GM12801 (cell line): ENCODE data around the gene LMX1B.

Experiments used
- TF ChIP-seq, protein P1 (sequence below): IDR thresholded peaks from one replicate; pipeline ENCODE4 v1.5.1; 2011; ENCODE audit warnings: control low read depth; ENCODE audit not compliant: insufficient read length; ENCODE audit errors: extremely low read depth

LMX1B gene

DNA sequence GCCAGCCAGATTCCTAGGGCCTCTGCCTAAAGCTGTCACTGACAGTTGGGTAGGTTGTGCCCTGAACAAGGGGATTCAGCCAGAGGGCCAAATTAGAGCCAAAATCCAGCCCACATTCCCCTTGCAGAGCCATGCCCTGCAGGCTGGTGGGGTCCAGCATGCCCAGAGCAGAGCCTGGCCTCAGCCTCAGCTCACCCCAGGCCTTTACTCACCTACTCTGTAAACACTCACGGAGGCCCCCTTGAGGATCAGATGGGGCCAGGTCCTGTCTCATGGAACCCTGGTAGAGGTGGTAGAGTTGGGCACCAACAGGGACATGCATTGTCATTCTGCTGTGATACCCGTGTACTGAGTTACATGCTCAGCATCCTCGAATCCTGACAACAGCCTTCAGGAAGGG lies 74.9 kb downstream of the LMX1B start:
- TF ChIP-seq, protein P1, sequence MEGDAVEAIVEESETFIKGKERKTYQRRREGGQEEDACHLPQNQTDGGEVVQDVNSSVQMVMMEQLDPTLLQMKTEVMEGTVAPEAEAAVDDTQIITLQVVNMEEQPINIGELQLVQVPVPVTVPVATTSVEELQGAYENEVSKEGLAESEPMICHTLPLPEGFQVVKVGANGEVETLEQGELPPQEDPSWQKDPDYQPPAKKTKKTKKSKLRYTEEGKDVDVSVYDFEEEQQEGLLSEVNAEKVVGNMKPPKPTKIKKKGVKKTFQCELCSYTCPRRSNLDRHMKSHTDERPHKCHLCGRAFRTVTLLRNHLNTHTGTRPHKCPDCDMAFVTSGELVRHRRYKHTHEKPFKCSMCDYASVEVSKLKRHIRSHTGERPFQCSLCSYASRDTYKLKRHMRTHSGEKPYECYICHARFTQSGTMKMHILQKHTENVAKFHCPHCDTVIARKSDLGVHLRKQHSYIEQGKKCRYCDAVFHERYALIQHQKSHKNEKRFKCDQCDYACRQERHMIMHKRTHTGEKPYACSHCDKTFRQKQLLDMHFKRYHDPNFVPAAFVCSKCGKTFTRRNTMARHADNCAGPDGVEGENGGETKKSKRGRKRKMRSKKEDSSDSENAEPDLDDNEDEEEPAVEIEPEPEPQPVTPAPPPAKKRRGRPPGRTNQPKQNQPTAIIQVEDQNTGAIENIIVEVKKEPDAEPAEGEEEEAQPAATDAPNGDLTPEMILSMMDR, result no peak

DNA sequence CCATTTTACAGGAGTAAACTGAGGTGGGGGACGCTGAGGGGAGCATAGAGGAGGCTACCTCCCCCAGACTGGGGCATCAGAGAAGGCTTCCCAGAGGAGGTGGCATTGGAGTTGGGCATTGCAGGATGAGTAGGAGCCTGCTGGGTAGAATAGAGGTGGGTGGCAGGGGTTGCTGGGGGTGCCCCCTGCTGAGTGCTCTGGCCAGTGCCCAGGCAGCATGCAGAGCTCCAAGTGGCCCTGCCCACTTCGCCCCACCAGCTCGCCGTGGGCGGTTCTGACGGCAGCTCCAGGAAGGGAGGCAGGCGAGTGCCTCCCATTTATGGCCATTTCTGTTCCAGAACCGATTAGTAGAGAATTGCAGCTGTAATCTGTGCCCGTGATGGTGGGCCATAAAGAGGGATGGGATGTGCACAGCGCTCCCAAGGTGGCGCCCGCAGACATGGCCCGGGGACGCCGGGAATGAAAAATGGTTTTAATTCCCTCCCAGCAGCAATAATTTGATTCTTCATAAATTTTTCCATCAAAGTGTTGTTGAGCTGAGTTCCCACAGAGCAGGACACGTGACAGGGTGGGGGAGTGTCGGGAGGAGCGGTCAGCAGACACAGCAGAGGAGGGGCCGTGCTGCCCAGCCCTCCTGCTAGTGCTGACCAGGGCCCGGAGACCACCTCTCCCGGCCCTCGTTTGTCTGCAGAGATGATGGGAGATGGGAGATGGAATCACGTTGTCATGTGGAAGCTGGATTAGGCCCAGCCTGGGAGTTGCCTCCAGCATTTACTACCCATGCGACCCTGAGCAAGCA lies 75.5 kb downstream of the LMX1B start:
- TF ChIP-seq, protein P1, result no peak

DNA sequence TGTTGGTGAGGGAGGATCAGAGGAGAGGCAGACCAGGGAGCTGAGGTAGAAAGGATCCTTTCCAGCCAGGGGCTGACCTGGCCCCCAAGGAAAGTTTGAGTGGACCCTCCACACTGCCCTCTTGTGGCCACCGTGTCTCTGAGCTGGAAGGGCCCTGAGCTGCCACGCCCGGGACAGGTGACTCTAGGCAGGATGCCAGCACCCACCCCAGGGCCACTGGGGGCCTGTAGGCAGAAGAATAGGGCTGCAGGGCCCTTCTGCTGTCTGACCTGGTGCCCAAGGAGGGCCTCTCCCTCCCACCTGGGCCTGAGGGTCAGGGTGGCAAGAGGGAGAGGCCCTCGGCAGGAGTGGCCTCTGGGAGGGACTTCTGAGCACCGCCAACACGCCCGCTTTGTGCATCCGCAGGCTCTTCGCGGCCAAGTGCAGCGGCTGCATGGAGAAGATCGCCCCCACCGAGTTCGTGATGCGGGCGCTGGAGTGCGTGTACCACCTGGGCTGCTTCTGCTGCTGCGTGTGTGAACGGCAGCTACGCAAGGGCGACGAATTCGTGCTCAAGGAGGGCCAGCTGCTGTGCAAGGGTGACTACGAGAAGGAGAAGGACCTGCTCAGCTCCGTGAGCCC lies 76.8 kb downstream of the LMX1B start:
- TF ChIP-seq, protein P1, result no peak

DNA sequence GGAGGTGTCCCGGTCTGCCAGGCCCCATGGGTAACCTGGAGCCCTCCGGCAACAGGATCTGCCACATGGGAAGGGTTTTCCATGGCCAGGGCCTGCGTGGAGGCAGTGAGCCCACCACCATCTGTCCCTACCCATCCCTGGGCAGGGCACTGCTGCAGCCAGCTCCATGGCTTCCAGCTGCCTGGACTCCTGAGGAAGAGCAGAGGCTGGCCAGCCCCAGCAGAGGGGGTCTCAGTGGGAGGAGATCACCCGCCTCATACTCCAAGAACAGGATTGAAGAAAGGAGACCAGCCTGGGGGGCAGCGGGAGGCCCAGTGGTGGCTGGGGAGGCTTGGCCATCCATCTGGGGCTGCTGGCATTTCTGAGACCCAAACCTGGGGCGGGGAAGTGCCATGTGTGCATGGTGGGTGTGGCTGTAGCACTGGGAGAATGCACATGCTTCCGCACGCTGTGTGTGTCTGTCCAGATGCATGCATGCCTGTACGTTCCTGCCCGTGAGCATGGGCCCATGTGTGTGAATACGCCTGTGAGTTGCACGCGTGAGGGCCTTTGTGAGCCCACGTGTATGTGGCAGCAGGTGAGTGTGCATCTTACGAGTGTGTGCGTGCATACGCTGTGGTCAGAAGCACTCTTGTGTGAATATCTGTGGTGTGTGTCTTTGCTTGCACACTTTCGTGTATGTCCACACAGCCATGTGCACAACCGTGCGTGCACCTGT lies 78.5 kb downstream of the LMX1B start:
- TF ChIP-seq, protein P1, result no peak

DNA sequence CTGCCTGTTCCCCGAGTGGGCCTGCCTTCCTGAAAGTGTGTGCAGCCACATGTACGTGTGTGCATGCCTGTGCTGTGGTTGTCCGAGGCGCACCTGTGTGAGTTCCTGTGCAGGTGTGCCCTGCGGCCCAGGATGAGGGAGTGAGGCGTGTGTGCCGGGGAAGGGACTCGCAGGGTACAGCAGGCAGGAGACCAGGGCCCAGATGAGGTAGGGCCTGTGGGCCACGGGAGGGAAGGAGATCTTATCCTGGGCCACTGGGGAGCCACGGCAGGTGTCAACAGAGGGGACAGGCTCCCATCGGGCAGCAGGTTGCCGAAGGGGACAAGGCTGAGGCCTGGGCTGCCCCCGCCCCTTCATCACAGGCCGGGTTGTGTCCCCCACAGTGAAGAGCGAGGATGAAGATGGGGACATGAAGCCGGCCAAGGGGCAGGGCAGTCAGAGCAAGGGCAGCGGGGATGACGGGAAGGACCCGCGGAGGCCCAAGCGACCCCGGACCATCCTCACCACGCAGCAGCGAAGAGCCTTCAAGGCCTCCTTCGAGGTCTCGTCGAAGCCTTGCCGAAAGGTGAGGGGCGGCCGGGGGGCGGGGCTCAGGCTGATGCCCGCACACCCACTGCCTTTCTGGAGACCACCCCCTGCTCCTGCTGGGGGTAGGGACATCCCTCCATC lies 79.2 kb downstream of the LMX1B start:
- TF ChIP-seq, protein P1, result no peak

DNA sequence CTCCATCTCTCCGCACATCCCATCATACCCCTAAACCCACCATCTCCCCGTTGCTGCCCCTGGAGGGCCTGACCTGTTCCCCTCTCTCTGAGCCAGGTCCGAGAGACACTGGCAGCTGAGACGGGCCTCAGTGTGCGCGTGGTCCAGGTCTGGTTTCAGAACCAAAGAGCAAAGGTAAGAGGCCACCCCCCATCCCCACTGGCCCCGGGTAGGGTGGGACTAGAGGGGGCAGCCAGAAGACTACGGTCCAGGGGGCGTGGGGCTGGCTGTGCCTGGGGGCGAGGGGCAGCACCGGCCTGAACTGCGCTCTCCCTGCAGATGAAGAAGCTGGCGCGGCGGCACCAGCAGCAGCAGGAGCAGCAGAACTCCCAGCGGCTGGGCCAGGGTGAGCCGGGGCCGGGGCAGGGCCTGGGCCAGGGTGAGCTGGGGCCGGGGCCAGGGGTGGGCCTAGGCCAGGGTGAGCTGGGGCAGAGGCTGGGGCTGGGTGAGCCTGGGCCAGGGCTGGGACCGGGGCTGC lies 79.8 kb downstream of the LMX1B start:
- TF ChIP-seq, protein P1, result no peak
